Right lobe of liver (tissue), 6 donors: ENCODE data around the gene YOD1. TPM values are rescaled to one million over a fixed set of nuclear protein-coding genes. Genes with fewer than 3 reads are reported as not detected.

Experiments used
- ATAC-seq, 4 donors: fragments of 200-7000 bp; cut with Tn5 transposase; one replicate each; pipeline ENCODE4 v1.9.1; 2020; ENCODE audit warnings: mild to moderate bottlenecking in 4 of 4, moderate library complexity in 4 of 4
- DNase-seq, 3 donors: peaks; one replicate each; pipeline ENCODE4 v3.0.0-alpha.2; 2020
- H3K27ac ChIP-seq, 3 donors: fragments of 200-600 bp; one replicate each; pipeline ENCODE4 v1.8.0; 2022
- H3K27me3 ChIP-seq, 2 donors: fragments of 200-600 bp; one replicate each; pipeline ENCODE4 v1.8.0; 2022
- H3K36me3 ChIP-seq, 4 donors: fragments of 200-600 bp; sonication (generic) in 1 of 4; one replicate each; pipeline versions ENCODE4 v1.5.1 to v1.8.0; 2017 to 2022; ENCODE audit warnings: control low read depth in 1 of 4
- H3K4me1 ChIP-seq, 4 donors: fragments of 200-600 bp; sonication (generic) in 1 of 4; one replicate each; pipeline versions ENCODE4 v1.5.1 to v1.8.0; 2017 to 2022; ENCODE audit warnings: control low read depth in 1 of 4
- H3K4me3 ChIP-seq, 3 donors: fragments of 200-600 bp; one replicate each; pipeline ENCODE4 v1.8.0; 2022
- H3K9me3 ChIP-seq, 4 donors: fragments of 200-600 bp; sonication (generic) in 1 of 4; one replicate each; pipeline versions ENCODE4 v1.5.1 to v1.8.0; 2017 to 2022; ENCODE audit warnings: control low read depth in 1 of 4
- CTCF ChIP-seq, 4 donors: fragments of 200-600 bp in 3 of 4; fragments of 450-650 bp in 1 of 4; IDR thresholded peaks; one replicate each; pipeline versions ENCODE4 v1.5.1 to v1.8.0; 2016 to 2022; ENCODE audit warnings: antibody characterized with exemption in 4 of 4, mild to moderate bottlenecking in 2 of 4
- POLR2A ChIP-seq: fragments of 450-650 bp; IDR thresholded peaks from one replicate; pipeline ENCODE4 v1.6.1; 2017; ENCODE audit warnings: antibody characterized with exemption, mild to moderate bottlenecking
- WGBS: methylation state at CpG from one replicate; pipeline ENCODE4 v1.1.6; 2018; ENCODE audit warnings: low coverage, low lambda C conversion rate; ENCODE audit not compliant: insufficient coverage; ENCODE audit errors: missing lambda C conversion rate; 5-methylcytosine and 5-hydroxymethylcytosine counted together
- intact Hi-C, 2 donors: fragments of 100-400 bp; cut with DNase I; formaldehyde crosslinking; loops; one replicate each; pipeline versions ENCODE4 v1.11.2 to v1.14.1; 2022
- total RNA-seq, 6 experiments: library from RNA; depleted of rRNA in 2 of 6; stranded (reverse); fragments of >200 nt in 2 of 6; fragmentation: NEBNext Ultra II Directional in 3 of 6; extraction: Animal tissue kit (Norgen Biotek cat#: 25700) in 3 of 6; gene quantifications; one replicate each; pipeline versions ENCODE4 v1.1.0 to v1.2.4, GENCODE V29; 2016 to 2023
- donor health status: DM: no; HTN: yes; CAD: no.
- donor health status: DM: no; HTN: no; CAD: no.
- donor health status: DM: no; HTN: no; CAD: no.
- donor health status: DM: no; HTN: yes; CAD: no.
- donor health status: DM: no; HTN: yes; CAD: no.

The YOD1 gene
- total RNA-seq, 6 experiments from 2014 or later: 3.0 to 4.8 (median 3.5) TPM

GRCh38 chr1:207067185-207067584 lies 16.2 kb upstream of the YOD1 start:
- no peaks in the 10 kb centered on the region for H3K9me3 ChIP-seq
- no peak overlapping the region for H3K4me3 ChIP-seq
- no peaks in the 10 kb centered on the region for H3K27me3 ChIP-seq
- TF ChIP-seq POLR2A: no peak
- TF ChIP-seq CTCF (IDR thresholded peaks at IDR 0.05): no peak
- intact Hi-C loops: no loop called here
- H3K36me3 ChIP-seq: peaks cover 0 to 38% (median 7%) of the 10 kb centered on the region in 4 donors
- ATAC-seq (no peak), DNase-seq (no peak)
- no peak overlapping the region for H3K27ac ChIP-seq
- H3K4me1 ChIP-seq: no peaks in the 10 kb centered on the region
- 56% methylated on average over 3 of the region's 3 CpGs for WGBS

GRCh38 chr1:207064561-207064960 lies 13.6 kb upstream of the YOD1 start:
- ATAC-seq (peak in 2 of 4 donors; percentile 13 to 70), DNase-seq (no peak)
- no peak for TF ChIP-seq POLR2A
- Histone ChIP-seq H3K4me1 (no peaks in the 10 kb centered on the region), H3K4me3 (no peak overlapping the region), H3K36me3 (peaks cover 0 to 41% (median 8%) of the 10 kb centered on the region in 4 donors), H3K27me3 (no peaks in the 10 kb centered on the region), H3K27ac (no peak overlapping the region), H3K9me3 (no peaks in the 10 kb centered on the region)
- WGBS: 90% methylated on average over 5 of the region's 8 CpGs
- intact Hi-C loops: no loop called here

GRCh38 chr1:207063014-207063413 lies 12.0 kb upstream of the YOD1 start:
- H3K27ac ChIP-seq: no peak overlapping the region
- intact Hi-C loops: no loop called here
- no peak for TF ChIP-seq POLR2A
- WGBS: 96% methylated on average over 4 of the region's 5 CpGs
- peaks cover 0 to 37% (median 8%) of the 10 kb centered on the region in 4 donors for H3K36me3 ChIP-seq
- H3K27me3 ChIP-seq: no peaks in the 10 kb centered on the region
- H3K4me3 ChIP-seq: no peak overlapping the region
- H3K4me1 ChIP-seq: no peaks in the 10 kb centered on the region
- DNase-seq: no peak
- H3K9me3 ChIP-seq: no peaks in the 10 kb centered on the region
- ATAC-seq: no peak

- peaks cover 0 to 32% (median 8%) of the 10 kb centered on the region in 4 donors for H3K36me3 ChIP-seq
- no peak overlapping the region for H3K27ac ChIP-seq
Measured at GRCh38 chr1:207062058-207062457, 11.1 kb upstream of the YOD1 start.

GRCh38 chr1:207060596-207060995 lies 9.6 kb upstream of the YOD1 start:
- 94% methylated on average over 3 of the region's 3 CpGs for WGBS
- intact Hi-C loops: no loop called here

More at GRCh38 chr1:207062058-207062457, 11.1 kb upstream of the YOD1 start:
- ATAC-seq (no peak), DNase-seq (no peak)
- Histone ChIP-seq H3K9me3 (no peaks in the 10 kb centered on the region), H3K27me3 (no peaks in the 10 kb centered on the region), H3K4me3 (no peak overlapping the region), H3K4me1 (no peaks in the 10 kb centered on the region)
- TF ChIP-seq CTCF (IDR thresholded peaks at IDR 0.05): no peak
- no peak for TF ChIP-seq POLR2A
- intact Hi-C loops: no loop called here
- WGBS: 78% methylated on average over 1 of the region's 1 CpG

More at GRCh38 chr1:207060596-207060995, 9.6 kb upstream of the YOD1 start:
- no peak overlapping the region for H3K27ac ChIP-seq
- H3K4me3 ChIP-seq: no peak overlapping the region
- no peaks in the 10 kb centered on the region for H3K9me3 ChIP-seq
- H3K4me1 ChIP-seq: no peaks in the 10 kb centered on the region
- ATAC-seq: no peak
- no peaks in the 10 kb centered on the region for H3K27me3 ChIP-seq
- no peak for DNase-seq
- H3K36me3 ChIP-seq: peaks cover 0 to 26% (median 7%) of the 10 kb centered on the region in 4 donors
- TF ChIP-seq CTCF (IDR thresholded peaks at IDR 0.05): no peak
- no peak for TF ChIP-seq POLR2A
